KMS-11 (cell line): ENCODE results near the gene RPF1.

ENCODE experiments used
- H2AFZ ChIP-seq: fragments of 200-600 bp; sonication (generic); 2 replicates; pipeline ENCODE4 v1.6.1; 2016; ENCODE audit warnings: antibody characterized with exemption, mixed run types, low read depth
- H3K27ac ChIP-seq: fragments of 200-600 bp; sonication (generic); 2 replicates; pipeline ENCODE4 v1.6.1; 2016; ENCODE audit warnings: mild to moderate bottlenecking, mixed run types
- H3K27me3 ChIP-seq: fragments of 200-600 bp; sonication (generic); 2 replicates; pipeline ENCODE4 v1.6.1; 2017; ENCODE audit warnings: mild to moderate bottlenecking, low read depth, mixed run types, moderate library complexity; ENCODE audit not compliant: insufficient read depth
- H3K36me3 ChIP-seq: fragments of 200-600 bp; sonication (generic); 2 replicates; pipeline ENCODE4 v1.6.1; 2017; ENCODE audit warnings: mild to moderate bottlenecking, mixed run types; ENCODE audit not compliant: insufficient read depth
- H3K4me1 ChIP-seq: fragments of 200-600 bp; sonication (generic); 2 replicates; pipeline ENCODE4 v1.6.1; 2016; ENCODE audit warnings: mild to moderate bottlenecking, low read depth, mixed run types; ENCODE audit not compliant: poor library complexity, severe bottlenecking
- H3K4me2 ChIP-seq: fragments of 200-600 bp; sonication (generic); 2 replicates; pipeline ENCODE4 v1.7.0; 2016; ENCODE audit warnings: mild to moderate bottlenecking, mixed run types
- H3K4me3 ChIP-seq: fragments of 200-600 bp; sonication (generic); IDR thresholded peaks from 2 replicates; pipeline ENCODE4 v1.6.1; 2017; ENCODE audit warnings: low read depth, low read length, mixed read lengths; ENCODE audit not compliant: insufficient read depth
- H3K79me2 ChIP-seq: fragments of 200-600 bp; sonication (generic); 2 replicates; pipeline ENCODE4 v1.6.1; 2016; ENCODE audit warnings: low read depth, mixed run types; ENCODE audit not compliant: insufficient read depth
- H3K9ac ChIP-seq: fragments of 200-600 bp; sonication (generic); 2 replicates; pipeline ENCODE4 v1.6.1; 2016; ENCODE audit warnings: mild to moderate bottlenecking, mixed run types
- H4K20me1 ChIP-seq: fragments of 200-600 bp; sonication (generic); 2 replicates; pipeline ENCODE4 v1.6.1; 2016; ENCODE audit warnings: mild to moderate bottlenecking, mixed run types; ENCODE audit not compliant: insufficient read depth
- CTCF ChIP-seq: fragments of 200-600 bp; sonication (generic); conservative IDR thresholded peaks from 2 replicates; pipeline ENCODE4 v1.6.1; 2017; ENCODE audit warnings: low read depth, mild to moderate bottlenecking, antibody characterized with exemption, low read length, moderate library complexity, mixed read lengths

The RPF1 gene

GRCh38 chr1:84450910-84451309 is 28.2 kb upstream of the RPF1 start:
- Histone ChIP-seq H3K4me2 (no peak overlapping the region), H3K27me3 (no peaks in the 10 kb centered on the region), H3K4me3 (no peak overlapping the region), H4K20me1 (no peaks in the 10 kb centered on the region), H2AFZ (no peak overlapping the region), H3K36me3 (no peaks in the 10 kb centered on the region), H3K4me1 (no peaks in the 10 kb centered on the region), H3K9ac (no peak overlapping the region), H3K27ac (no peak overlapping the region), H3K79me2 (no peaks in the 10 kb centered on the region)
- no peak for TF ChIP-seq CTCF

GRCh38 chr1:84452436-84452835 is 26.6 kb upstream of the RPF1 start:
- Histone ChIP-seq H3K9ac (no peak overlapping the region), H3K4me2 (no peak overlapping the region), H4K20me1 (no peaks in the 10 kb centered on the region), H3K27me3 (no peaks in the 10 kb centered on the region), H3K36me3 (no peaks in the 10 kb centered on the region), H3K4me3 (no peak overlapping the region), H3K4me1 (no peaks in the 10 kb centered on the region), H2AFZ (no peak overlapping the region), H3K79me2 (no peaks in the 10 kb centered on the region), H3K27ac (no peak overlapping the region)
- TF ChIP-seq CTCF: no peak

GRCh38 chr1:84462118-84462517 is 16.9 kb upstream of the RPF1 start:
- no peaks in the 10 kb centered on the region for H3K4me1 ChIP-seq
- no peak overlapping the region for H3K4me2 ChIP-seq
- H3K4me3 ChIP-seq: no peak overlapping the region
- H4K20me1 ChIP-seq: no peaks in the 10 kb centered on the region
- H3K79me2 ChIP-seq: no peaks in the 10 kb centered on the region
- H3K27ac ChIP-seq: no peak overlapping the region
- H3K36me3 ChIP-seq: no peaks in the 10 kb centered on the region
- H2AFZ ChIP-seq: no peak overlapping the region
- no peaks in the 10 kb centered on the region for H3K27me3 ChIP-seq
- no peak overlapping the region for H3K9ac ChIP-seq
- no peak for TF ChIP-seq CTCF

- TF ChIP-seq CTCF: no peak
- H3K4me2 ChIP-seq: no peak overlapping the region
- no peak overlapping the region for H3K9ac ChIP-seq
- no peak overlapping the region for H2AFZ ChIP-seq
- H3K4me3 ChIP-seq: no peak overlapping the region
- no peaks in the 10 kb centered on the region for H4K20me1 ChIP-seq
- no peaks in the 10 kb centered on the region for H3K4me1 ChIP-seq
- H3K27ac ChIP-seq: no peak overlapping the region
- no peaks in the 10 kb centered on the region for H3K36me3 ChIP-seq
- H3K27me3 ChIP-seq: no peaks in the 10 kb centered on the region
- H3K79me2 ChIP-seq: no peaks in the 10 kb centered on the region
Observed at GRCh38 chr1:84467298-84467697, 11.8 kb upstream of the RPF1 start.

GRCh38 chr1:84476225-84476624 is 2.8 kb upstream of the RPF1 start:
- no peaks in the 10 kb centered on the region for H3K27me3 ChIP-seq
- TF ChIP-seq CTCF: no peak

More at GRCh38 chr1:84476225-84476624, 2.8 kb upstream of the RPF1 start:
- Histone ChIP-seq H3K36me3 (no peaks in the 10 kb centered on the region), H3K4me1 (peaks cover 7% of the 10 kb centered on the region), H3K4me2 (no peak overlapping the region), H3K9ac (no peak overlapping the region), H3K27ac (no peak overlapping the region), H2AFZ (no peak overlapping the region), H3K4me3 (no peak overlapping the region), H3K79me2 (peaks cover 16% of the 10 kb centered on the region; the same call in 1 of the 2 replicates), H4K20me1 (no peaks in the 10 kb centered on the region)
